ENCODE measurements around the gene ERF.

Gene ERF

GRCh38 chr19:42287017-42287826, 32.3 kb upstream of the ERF start:
- no peak for DNase-seq (ENCODE audit: low read depth in 3 of 3)

GRCh38 chr19:42286349-42287016, 31.6 kb upstream of the ERF start:
- DNase-seq (ENCODE audit: low read depth in 3 of 3), result no peak

- DNase-seq (ENCODE audit: low read depth in 3 of 3), result no peak
Measured at GRCh38 chr19:42285988-42286348, 31.0 kb upstream of the ERF start.

- no peak for DNase-seq (ENCODE audit: low read depth in 3 of 3)
Measured at GRCh38 chr19:42285541-42285941, 30.6 kb upstream of the ERF start.

- DNase-seq (ENCODE audit: low read depth in 3 of 3), result no peak
Measured at GRCh38 chr19:42284591-42285341, 29.8 kb upstream of the ERF start.

GRCh38 chr19:42284066-42284501, 29.2 kb upstream of the ERF start:
- DNase-seq (ENCODE audit: low read depth in 3 of 3), result peak; percentile 42 to 85 (median 77)

- peak; percentile 90 to 94 (median 94) for DNase-seq (ENCODE audit: low read depth in 3 of 3)
Measured at GRCh38 chr19:42283188-42284065, 28.5 kb upstream of the ERF start.

- DNase-seq (ENCODE audit: low read depth in 3 of 3), result no peak
Measured at GRCh38 chr19:42282819-42283187, 27.9 kb upstream of the ERF start.

- DNase-seq (ENCODE audit: low read depth in 3 of 3), result no peak
Measured at GRCh38 chr19:42281827-42282762, 27.2 kb upstream of the ERF start.

GRCh38 chr19:42281146-42281826, 26.4 kb upstream of the ERF start:
- no peak for DNase-seq (ENCODE audit: low read depth in 3 of 3)

GRCh38 chr19:42280815-42281145, 25.9 kb upstream of the ERF start:
- no peak for DNase-seq (ENCODE audit: low read depth in 3 of 3)

- DNase-seq (ENCODE audit: low read depth in 3 of 3), result peak; percentile 65 to 89 (median 73)
Measured at GRCh38 chr19:42279902-42280814, 25.2 kb upstream of the ERF start.

- DNase-seq (ENCODE audit: low read depth in 3 of 3), result no peak
Measured at GRCh38 chr19:42279155-42279901, 24.4 kb upstream of the ERF start.

GRCh38 chr19:42278452-42279154, 23.7 kb upstream of the ERF start:
- DNase-seq (ENCODE audit: low read depth in 3 of 3), result no peak

- no peak for DNase-seq (ENCODE audit: low read depth in 3 of 3)
Measured at GRCh38 chr19:42277821-42278451, 23.0 kb upstream of the ERF start.

- DNase-seq (ENCODE audit: low read depth in 3 of 3), result no peak
Measured at GRCh38 chr19:42276821-42277220, 21.9 kb upstream of the ERF start.

GRCh38 chr19:42276284-42276683, 21.4 kb upstream of the ERF start:
- DNase-seq (ENCODE audit: low read depth in 3 of 3), result no peak
